ENCODE results near the gene NPIPA5. TPM values are rescaled to one million over a fixed set of nuclear protein-coding genes. Genes with fewer than 3 reads are reported as not detected.

Gene NPIPA5
- total and polyA plus RNA-seq, 2 of the 13 experiments (the other 11 are each of a cell fraction or from before 2014, with no cell fraction given) = 9.7 to 21.5 TPM

DNA sequence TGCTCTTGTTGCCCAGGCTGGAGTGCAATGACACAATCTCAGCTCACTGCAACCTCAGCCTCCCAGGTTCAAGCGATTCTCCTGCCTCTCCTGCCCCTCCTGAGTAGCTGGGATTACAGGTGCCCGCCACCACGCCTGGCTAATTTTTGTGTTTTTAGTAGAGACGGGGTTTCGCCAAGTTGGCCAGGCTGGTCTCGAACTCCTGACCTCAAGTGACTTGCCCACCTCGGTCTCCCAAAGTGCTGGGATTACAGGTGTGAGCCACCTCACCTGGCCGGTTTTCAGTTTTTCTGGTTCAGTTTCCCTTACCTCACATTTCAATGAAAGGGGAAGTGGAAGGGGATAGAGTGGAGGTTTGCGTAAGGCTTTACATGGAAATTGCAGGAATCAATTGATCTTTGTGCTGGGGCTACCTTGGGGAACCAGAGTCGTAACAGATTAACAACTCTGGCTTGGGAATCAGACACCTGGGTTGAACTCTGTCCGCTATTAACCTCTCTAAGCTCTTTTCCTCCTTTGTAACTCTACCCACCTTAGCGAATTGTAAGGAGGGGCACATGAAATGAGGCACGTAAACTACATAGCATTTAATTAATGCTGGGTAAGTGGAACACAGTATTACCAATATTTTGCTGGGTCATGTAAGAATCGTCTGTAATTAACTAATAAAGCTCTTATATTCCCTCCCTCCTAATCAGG, 20.7 kb upstream of the NPIPA5 start (continued):
- TF ChIP-seq, protein P1, sequence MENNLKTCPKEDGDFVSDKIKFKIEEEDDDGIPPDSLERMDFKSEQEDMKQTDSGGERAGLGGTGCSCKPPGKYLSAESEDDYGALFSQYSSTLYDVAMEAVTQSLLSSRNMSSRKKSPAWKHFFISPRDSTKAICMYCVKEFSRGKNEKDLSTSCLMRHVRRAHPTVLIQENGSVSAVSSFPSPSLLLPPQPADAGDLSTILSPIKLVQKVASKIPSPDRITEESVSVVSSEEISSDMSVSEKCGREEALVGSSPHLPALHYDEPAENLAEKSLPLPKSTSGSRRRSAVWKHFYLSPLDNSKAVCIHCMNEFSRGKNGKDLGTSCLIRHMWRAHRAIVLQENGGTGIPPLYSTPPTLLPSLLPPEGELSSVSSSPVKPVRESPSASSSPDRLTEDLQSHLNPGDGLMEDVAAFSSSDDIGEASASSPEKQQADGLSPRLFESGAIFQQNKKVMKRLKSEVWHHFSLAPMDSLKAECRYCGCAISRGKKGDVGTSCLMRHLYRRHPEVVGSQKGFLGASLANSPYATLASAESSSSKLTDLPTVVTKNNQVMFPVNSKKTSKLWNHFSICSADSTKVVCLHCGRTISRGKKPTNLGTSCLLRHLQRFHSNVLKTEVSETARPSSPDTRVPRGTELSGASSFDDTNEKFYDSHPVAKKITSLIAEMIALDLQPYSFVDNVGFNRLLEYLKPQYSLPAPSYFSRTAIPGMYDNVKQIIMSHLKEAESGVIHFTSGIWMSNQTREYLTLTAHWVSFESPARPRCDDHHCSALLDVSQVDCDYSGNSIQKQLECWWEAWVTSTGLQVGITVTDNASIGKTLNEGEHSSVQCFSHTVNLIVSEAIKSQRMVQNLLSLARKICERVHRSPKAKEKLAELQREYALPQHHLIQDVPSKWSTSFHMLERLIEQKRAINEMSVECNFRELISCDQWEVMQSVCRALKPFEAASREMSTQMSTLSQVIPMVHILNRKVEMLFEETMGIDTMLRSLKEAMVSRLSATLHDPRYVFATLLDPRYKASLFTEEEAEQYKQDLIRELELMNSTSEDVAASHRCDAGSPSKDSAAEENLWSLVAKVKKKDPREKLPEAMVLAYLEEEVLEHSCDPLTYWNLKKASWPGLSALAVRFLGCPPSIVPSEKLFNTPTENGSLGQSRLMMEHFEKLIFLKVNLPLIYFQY (CRISPR knock-in tag; IDR thresholded peaks at IDR 0.05; ENCODE audit: borderline replicate concordance) = peak; percentile 86; the same call in 1 of the 2 replicates
- TF ChIP-seq CREM (IDR thresholded peaks at IDR 0.05) (peak; percentile 82), CREM (CRISPR knock-in tag; IDR thresholded peaks at IDR 0.05) (no peak), ZNF124 (CRISPR knock-in tag; IDR thresholded peaks at IDR 0.05) (peak; percentile 88; the same call in 1 of the 2 replicates), TRIM24 (CRISPR knock-in tag; IDR thresholded peaks at IDR 0.05) (peak; percentile 17; the same call in 1 of the 2 replicates), AGO1 (IDR thresholded peaks at IDR 0.05; ENCODE audit: low read depth, low read length, poor library complexity, severe bottlenecking) (no peak), BRD4 (CRISPR knock-in tag; IDR thresholded peaks at IDR 0.05) (peak; percentile 42; the same call in 1 of the 2 replicates), RBAK (CRISPR knock-in tag; IDR thresholded peaks at IDR 0.05) (peak; percentile 30; the same call in 1 of the 2 replicates), JDP2 (CRISPR knock-in tag; IDR thresholded peaks at IDR 0.05; ENCODE audit: borderline replicate concordance) (no peak), ZNF782 (CRISPR knock-in tag; IDR thresholded peaks at IDR 0.05; ENCODE audit: borderline replicate concordance) (peak; percentile 41; the same call in 1 of the 2 replicates), PLRG1 (conservative IDR thresholded peaks at IDR 0.05) (no peak), SOX6 (IDR thresholded peaks at IDR 0.05) (no peak), SOX6 (CRISPR knock-in tag; IDR thresholded peaks at IDR 0.05) (peak; percentile 92)
- TF ChIP-seq, protein P2, sequence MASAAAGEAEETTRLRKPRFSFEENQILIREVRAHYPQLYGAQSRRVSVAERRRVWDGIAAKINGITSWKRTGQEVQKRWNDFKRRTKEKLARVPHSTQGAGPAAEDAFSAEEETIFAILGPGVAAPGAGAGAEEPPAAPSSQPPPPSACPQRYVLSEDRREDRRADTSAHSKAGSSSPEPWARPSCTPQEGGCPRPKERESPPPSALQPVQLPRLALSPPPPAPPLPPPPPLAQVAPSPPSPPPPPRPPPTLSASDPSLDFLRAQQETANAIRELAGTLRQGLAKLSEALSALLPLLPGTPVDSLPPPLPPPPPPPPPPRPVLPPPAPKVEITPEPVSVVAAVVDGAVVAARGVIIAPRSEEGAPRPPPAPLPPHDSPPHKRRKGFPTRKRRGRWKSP (CRISPR knock-in tag; IDR thresholded peaks at IDR 0.05) = peak; percentile 22; the same call in 1 of the 2 replicates
- TF ChIP-seq, protein P3, sequence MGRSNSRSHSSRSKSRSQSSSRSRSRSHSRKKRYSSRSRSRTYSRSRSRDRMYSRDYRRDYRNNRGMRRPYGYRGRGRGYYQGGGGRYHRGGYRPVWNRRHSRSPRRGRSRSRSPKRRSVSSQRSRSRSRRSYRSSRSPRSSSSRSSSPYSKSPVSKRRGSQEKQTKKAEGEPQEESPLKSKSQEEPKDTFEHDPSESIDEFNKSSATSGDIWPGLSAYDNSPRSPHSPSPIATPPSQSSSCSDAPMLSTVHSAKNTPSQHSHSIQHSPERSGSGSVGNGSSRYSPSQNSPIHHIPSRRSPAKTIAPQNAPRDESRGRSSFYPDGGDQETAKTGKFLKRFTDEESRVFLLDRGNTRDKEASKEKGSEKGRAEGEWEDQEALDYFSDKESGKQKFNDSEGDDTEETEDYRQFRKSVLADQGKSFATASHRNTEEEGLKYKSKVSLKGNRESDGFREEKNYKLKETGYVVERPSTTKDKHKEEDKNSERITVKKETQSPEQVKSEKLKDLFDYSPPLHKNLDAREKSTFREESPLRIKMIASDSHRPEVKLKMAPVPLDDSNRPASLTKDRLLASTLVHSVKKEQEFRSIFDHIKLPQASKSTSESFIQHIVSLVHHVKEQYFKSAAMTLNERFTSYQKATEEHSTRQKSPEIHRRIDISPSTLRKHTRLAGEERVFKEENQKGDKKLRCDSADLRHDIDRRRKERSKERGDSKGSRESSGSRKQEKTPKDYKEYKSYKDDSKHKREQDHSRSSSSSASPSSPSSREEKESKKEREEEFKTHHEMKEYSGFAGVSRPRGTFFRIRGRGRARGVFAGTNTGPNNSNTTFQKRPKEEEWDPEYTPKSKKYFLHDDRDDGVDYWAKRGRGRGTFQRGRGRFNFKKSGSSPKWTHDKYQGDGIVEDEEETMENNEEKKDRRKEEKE (IDR thresholded peaks at IDR 0.05) = no peak
- TF ChIP-seq, protein P4, sequence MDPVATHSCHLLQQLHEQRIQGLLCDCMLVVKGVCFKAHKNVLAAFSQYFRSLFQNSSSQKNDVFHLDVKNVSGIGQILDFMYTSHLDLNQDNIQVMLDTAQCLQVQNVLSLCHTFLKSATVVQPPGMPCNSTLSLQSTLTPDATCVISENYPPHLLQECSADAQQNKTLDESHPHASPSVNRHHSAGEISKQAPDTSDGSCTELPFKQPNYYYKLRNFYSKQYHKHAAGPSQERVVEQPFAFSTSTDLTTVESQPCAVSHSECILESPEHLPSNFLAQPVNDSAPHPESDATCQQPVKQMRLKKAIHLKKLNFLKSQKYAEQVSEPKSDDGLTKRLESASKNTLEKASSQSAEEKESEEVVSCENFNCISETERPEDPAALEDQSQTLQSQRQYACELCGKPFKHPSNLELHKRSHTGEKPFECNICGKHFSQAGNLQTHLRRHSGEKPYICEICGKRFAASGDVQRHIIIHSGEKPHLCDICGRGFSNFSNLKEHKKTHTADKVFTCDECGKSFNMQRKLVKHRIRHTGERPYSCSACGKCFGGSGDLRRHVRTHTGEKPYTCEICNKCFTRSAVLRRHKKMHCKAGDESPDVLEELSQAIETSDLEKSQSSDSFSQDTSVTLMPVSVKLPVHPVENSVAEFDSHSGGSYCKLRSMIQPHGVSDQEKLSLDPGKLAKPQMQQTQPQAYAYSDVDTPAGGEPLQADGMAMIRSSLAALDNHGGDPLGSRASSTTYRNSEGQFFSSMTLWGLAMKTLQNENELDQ (CRISPR knock-in tag; IDR thresholded peaks at IDR 0.05; ENCODE audit: borderline replicate concordance) = peak; percentile 65; the same call in 1 of the 2 replicates
- TF ChIP-seq, protein P5, sequence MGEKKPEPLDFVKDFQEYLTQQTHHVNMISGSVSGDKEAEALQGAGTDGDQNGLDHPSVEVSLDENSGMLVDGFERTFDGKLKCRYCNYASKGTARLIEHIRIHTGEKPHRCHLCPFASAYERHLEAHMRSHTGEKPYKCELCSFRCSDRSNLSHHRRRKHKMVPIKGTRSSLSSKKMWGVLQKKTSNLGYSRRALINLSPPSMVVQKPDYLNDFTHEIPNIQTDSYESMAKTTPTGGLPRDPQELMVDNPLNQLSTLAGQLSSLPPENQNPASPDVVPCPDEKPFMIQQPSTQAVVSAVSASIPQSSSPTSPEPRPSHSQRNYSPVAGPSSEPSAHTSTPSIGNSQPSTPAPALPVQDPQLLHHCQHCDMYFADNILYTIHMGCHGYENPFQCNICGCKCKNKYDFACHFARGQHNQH (CRISPR knock-in tag; IDR thresholded peaks at IDR 0.05) = 0 out of 2 replicates have a peak, but pooled peaks have one; percentile 41

All from HepG2 (cell line).